Adrenal gland (tissue), 12 donors: ENCODE measurements around the gene RAPGEF3. TPM values are rescaled to one million over a fixed set of nuclear protein-coding genes. Genes with fewer than 3 reads are reported as not detected.

Source experiments
- DNase-seq, 7 donors: peaks; one replicate each; pipeline ENCODE4 v3.0.0-alpha.2; 2019 to 2020
- H3K27ac ChIP-seq, 5 donors: fragments of 200-600 bp; sonication (generic) in 4 of 5; 1 replicate in 3 of 5; 2 replicates in 2 of 5; pipeline versions ENCODE4 v1.5.1 to v1.8.0; 2016 to 2020; ENCODE audit warnings: mild to moderate bottlenecking in 1 of 5
- H3K27me3 ChIP-seq: fragments of 200-600 bp; 2 replicates; pipeline ENCODE4 v1.8.0; 2021
- H3K36me3 ChIP-seq, 2 donors: fragments of 200-600 bp; replicated peaks in 1 of 2; 1 replicate in 1 of 2; 2 replicates in 1 of 2; pipeline versions ENCODE4 v1.5.1 to v1.8.0; 2018 to 2022
- H3K4me1 ChIP-seq, 2 donors: fragments of 200-600 bp; replicated peaks in 1 of 2; 1 replicate in 1 of 2; 2 replicates in 1 of 2; pipeline versions ENCODE4 v1.5.1 to v1.8.0; 2018 to 2021
- H3K4me3 ChIP-seq, 4 donors: fragments of 200-600 bp; sonication (generic) in 3 of 4; one replicate each; pipeline ENCODE4 v1.5.1; 2016 to 2018
- H3K9me3 ChIP-seq, 3 donors: fragments of 200-600 bp; sonication (generic) in 1 of 3; replicated peaks in 1 of 3; 1 replicate in 2 of 3; 2 replicates in 1 of 3; pipeline versions ENCODE4 v1.5.1 to v1.8.0; 2016 to 2021
- POLR2A ChIP-seq, 2 donors: fragments of 450-650 bp; IDR thresholded peaks; one replicate each; pipeline ENCODE4 v1.6.1; 2017; ENCODE audit warnings: antibody characterized with exemption in 2 of 2, mild to moderate bottlenecking in 2 of 2, moderate library complexity in 1 of 2
- WGBS, 4 donors: extraction: QIAGEN DNeasy Blood & Tissue Kit in 2 of 4; methylation state at CpG; one replicate each; pipeline versions ENCODE4 v1.1.5 to v1.1.7; 2013 to 2017; 5-methylcytosine and 5-hydroxymethylcytosine counted together
- intact Hi-C, 2 donors: fragments of 100-400 bp; cut with DNase I; formaldehyde crosslinking; loops; one replicate each; pipeline versions ENCODE4 v1.14.1 to v1.15.0; 2022 to 2023
- polyA plus RNA-seq, 3 donors: library from polyadenylated mRNA; stranded (reverse); fragments of 200-250 nt in 2 of 3; fragments of 350-450 nt in 1 of 3; fragmentation: Illumina TruSeq in 1 of 3; extraction: RNeasy Lipid Tissue Mini Kit (QIAGEN cat#74804) in 1 of 3; gene quantifications; one replicate each; pipeline ENCODE4 v1.2.3, GENCODE V29; 2013 to 2014
- total RNA-seq, 9 donors: library from RNA; depleted of rRNA in 4 of 9; stranded (reverse); fragments of >200 nt in 4 of 9; fragments of 120-200 nt in 1 of 9; fragmentation: NEBNext Ultra II Directional in 1 of 9; extraction: Animal tissue kit (Norgen Biotek cat#: 25700) in 1 of 9; gene quantifications; one replicate each; pipeline versions ENCODE4 v1.1.0 to v1.2.4, GENCODE V29; 2013 to 2023
- TF ChIP-seq, protein P1 (sequence below), 6 experiments: fragments of 450-650 bp in 4 of 6; fragments of 200-600 bp in 2 of 6; sonication (generic) in 1 of 6; IDR thresholded peaks; 1 replicate in 5 of 6; 2 replicates in 1 of 6; pipeline versions ENCODE4 v1.5.1 to v1.8.0; 2016 to 2021; ENCODE audit warnings: antibody characterized with exemption in 6 of 6, mild to moderate bottlenecking in 2 of 6, moderate library complexity in 1 of 6
- donor health status: healthy with polysubstance abuse.
- donor health status: Bipolar disorder and iron deficiency.
- donor health status: DM: yes; HTN: yes; CAD: no.
- donor health status: DM: no; HTN: no; CAD: no.
- donor health status: DM: no; HTN: no; CAD: no.
- donor health status: DM: yes; HTN: yes; CAD: no.

RAPGEF3 gene
- total and polyA plus RNA-seq, 12 donors = 1.4 to 69.4 (median 9.3) TPM

DNA sequence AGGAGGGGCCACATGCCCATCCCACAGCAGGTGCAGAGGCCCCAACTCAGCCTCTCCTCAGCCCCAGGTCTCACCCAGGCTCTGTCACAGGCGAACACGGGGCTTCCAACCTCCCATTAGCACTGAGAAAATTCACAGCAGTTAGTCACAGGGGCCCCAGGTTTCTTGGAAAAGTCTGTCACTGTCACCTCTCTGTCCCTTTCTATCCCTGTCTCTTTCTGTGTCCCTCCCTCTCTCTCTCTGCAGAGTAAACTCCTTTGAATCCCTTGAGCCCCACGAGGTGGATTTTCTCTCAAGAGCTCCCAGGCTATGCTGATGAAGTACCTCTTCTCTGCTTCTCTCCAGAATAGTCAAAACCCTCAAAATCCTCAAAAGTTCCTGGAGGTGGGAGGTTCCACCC, 19.4 kb downstream of the RAPGEF3 start:
- intact Hi-C loops = no loop called here
- no peak for DNase-seq
- H3K36me3 ChIP-seq = no peaks in the 10 kb centered on the region
- no peak overlapping the region for H3K4me3 ChIP-seq
- TF ChIP-seq POLR2A (IDR thresholded peaks at IDR 0.05) = no peak
- TF ChIP-seq, protein P1, sequence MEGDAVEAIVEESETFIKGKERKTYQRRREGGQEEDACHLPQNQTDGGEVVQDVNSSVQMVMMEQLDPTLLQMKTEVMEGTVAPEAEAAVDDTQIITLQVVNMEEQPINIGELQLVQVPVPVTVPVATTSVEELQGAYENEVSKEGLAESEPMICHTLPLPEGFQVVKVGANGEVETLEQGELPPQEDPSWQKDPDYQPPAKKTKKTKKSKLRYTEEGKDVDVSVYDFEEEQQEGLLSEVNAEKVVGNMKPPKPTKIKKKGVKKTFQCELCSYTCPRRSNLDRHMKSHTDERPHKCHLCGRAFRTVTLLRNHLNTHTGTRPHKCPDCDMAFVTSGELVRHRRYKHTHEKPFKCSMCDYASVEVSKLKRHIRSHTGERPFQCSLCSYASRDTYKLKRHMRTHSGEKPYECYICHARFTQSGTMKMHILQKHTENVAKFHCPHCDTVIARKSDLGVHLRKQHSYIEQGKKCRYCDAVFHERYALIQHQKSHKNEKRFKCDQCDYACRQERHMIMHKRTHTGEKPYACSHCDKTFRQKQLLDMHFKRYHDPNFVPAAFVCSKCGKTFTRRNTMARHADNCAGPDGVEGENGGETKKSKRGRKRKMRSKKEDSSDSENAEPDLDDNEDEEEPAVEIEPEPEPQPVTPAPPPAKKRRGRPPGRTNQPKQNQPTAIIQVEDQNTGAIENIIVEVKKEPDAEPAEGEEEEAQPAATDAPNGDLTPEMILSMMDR (IDR thresholded peaks at IDR 0.05) = no peak
- no peak overlapping the region for H3K27ac ChIP-seq
- 93 to 100% (median 95%) methylated on average over 3 of the region's 3 CpGs for WGBS, 4 donors
- H3K9me3 ChIP-seq = no peaks in the 10 kb centered on the region
- H3K4me1 ChIP-seq = peaks cover 24 to 52% of the 10 kb centered on the region in 2 donors
- H3K27me3 ChIP-seq = no peaks in the 10 kb centered on the region

- no peaks in the 10 kb centered on the region for H3K27me3 ChIP-seq
- intact Hi-C loops = no loop called here
- H3K36me3 ChIP-seq = no peaks in the 10 kb centered on the region
- H3K9me3 ChIP-seq = no peaks in the 10 kb centered on the region
- TF ChIP-seq, protein P1 (IDR thresholded peaks at IDR 0.05) = no peak
- no peak for DNase-seq
- 68 to 90% (median 87%) methylated on average over 8 to 17 of the region's 17 CpGs for WGBS, 4 donors
- no peak overlapping the region for H3K4me3 ChIP-seq
- peaks cover 24 to 52% of the 10 kb centered on the region in 2 donors for H3K4me1 ChIP-seq
- peak overlapping the region in 4 of 5 donors; percentile 26 to 90 (median 80) for H3K27ac ChIP-seq
Observed at GRCh38 chr12:47737936-47738594, 20.6 kb downstream of the RAPGEF3 start.

DNA sequence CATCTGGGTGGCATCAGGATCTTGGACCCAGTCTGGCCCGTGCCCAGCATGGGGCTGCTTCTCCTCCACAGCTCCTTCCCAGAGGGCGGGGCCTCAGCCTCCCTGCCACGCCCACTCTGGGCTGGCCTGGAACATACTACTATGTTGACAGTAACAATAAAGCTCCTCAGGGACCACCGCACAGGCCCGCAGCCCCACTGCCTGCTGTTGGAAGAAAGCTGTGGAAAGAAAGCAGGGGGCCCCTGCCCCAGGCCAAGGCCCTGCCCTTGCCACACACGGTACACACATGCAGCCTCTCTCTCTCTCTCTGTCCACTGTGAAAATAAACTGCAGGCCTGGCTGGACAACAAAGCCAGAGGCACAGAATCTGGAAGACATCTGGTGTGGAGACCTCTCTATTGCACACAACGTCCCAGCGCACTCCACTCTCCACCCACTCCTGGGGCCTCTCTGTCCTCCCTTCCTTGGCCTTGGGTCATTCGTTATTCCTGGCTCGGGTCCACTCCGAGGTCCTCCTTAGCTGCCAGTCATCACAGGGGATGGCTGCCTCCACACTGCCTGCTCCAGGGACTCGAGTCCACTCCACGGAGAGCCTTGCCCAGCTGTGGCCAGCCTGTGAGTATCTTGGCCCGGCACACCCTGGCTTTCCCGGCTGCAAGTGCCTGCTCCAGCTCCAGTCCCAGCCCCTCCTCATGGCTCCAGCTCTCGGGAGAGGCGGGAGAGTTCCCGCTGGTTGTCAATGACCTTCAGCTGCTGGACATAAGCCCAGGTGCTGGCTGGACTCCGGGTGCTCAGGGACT, 21.6 kb downstream of the RAPGEF3 start:
- H3K27ac ChIP-seq = peak overlapping the region; percentile 23 to 90 (median 72)
- intact Hi-C loops = no loop called here
- TF ChIP-seq POLR2A (IDR thresholded peaks at IDR 0.05) = peak in 1 of 2 donors; percentile 73
- TF ChIP-seq, protein P1 (IDR thresholded peaks at IDR 0.05) = no peak
- no peaks in the 10 kb centered on the region for H3K9me3 ChIP-seq
- H3K36me3 ChIP-seq = no peaks in the 10 kb centered on the region
- 21 to 31% (median 23%) methylated on average over 12 to 19 of the region's 19 CpGs for WGBS, 4 donors
- no peaks in the 10 kb centered on the region for H3K27me3 ChIP-seq
- DNase-seq = peak; percentile 90 to 97 (median 96)
- peaks cover 24 to 52% of the 10 kb centered on the region in 2 donors for H3K4me1 ChIP-seq
- H3K4me3 ChIP-seq = peak overlapping the region in 1 of 4 donors; percentile 15

GRCh38 chr12:47736216-47736615, 22.5 kb downstream of the RAPGEF3 start:
- 29 to 68% (median 56%) methylated on average over 3 to 4 of the region's 4 CpGs for whole genome bisulfite sequencing, 4 donors
- Histone ChIP-seq H3K4me3 (no peak overlapping the region), H3K27ac (peak overlapping the region in 4 of 5 donors; percentile 63 to 90 (median 80)), H3K27me3 (no peaks in the 10 kb centered on the region), H3K36me3 (no peaks in the 10 kb centered on the region), H3K9me3 (no peaks in the 10 kb centered on the region), H3K4me1 (peaks cover 24 to 43% of the 10 kb centered on the region in 2 donors)
- peak in 2 of 7 donors; percentile 43 to 69 for DNase-seq
- TF ChIP-seq, protein P1 (IDR thresholded peaks at IDR 0.05) = no peak
- TF ChIP-seq POLR2A (IDR thresholded peaks at IDR 0.05) = no peak
- intact Hi-C loops = no loop called here
